HEK293 (cell line): ENCODE measurements around the gene NIPAL1.

Source experiments
- CTCF ChIA-PET: fragments of 350-600 bp; formaldehyde crosslinking; extraction: SDS; loops from one replicate; lab custom pipeline; 2021; ENCODE audit warnings: antibody characterized with exemption; lab: Yijun Ruan, JAX
- POLR2A ChIA-PET: fragments of 300-600 bp; formaldehyde crosslinking; extraction: SDS; loops from one replicate; lab custom pipeline; 2020; ENCODE audit warnings: antibody characterized with exemption, inconsistent platforms; lab: Yijun Ruan, JAX
- H3K27ac ChIP-seq: fragments of 200-500 bp; sonication (Bioruptor generic); 2 replicates; pipeline ENCODE4 v1.5.1; 2014; ENCODE audit warnings: low read depth, low read length, control low read depth, inconsistent platforms; ENCODE audit errors: extremely low read depth
- H3K36me3 ChIP-seq, 2 experiments: fragments of 200-500 bp in 1 of 2; sonication (Bioruptor generic) in 1 of 2; 1 replicate in 1 of 2; 2 replicates in 1 of 2; pipeline ENCODE4 v1.5.1; 2014 to 2017; ENCODE audit warnings: inconsistent platforms in 2 of 2, low read length in 2 of 2; ENCODE audit not compliant: control insufficient read depth in 2 of 2, insufficient read depth in 1 of 2
- H3K4me1 ChIP-seq: fragments of 200-500 bp; sonication (Bioruptor generic); 2 replicates; pipeline ENCODE4 v1.5.1; 2014; ENCODE audit warnings: mild to moderate bottlenecking, low read length, inconsistent platforms; ENCODE audit not compliant: control insufficient read depth, insufficient read depth
- H3K4me3 ChIP-seq: 2 replicates; pipeline ENCODE4 v1.5.1; 2011; ENCODE audit warnings: low read depth, mild to moderate bottlenecking, control low read depth, low read length, moderate library complexity
- H3K9me3 ChIP-seq: fragments of 200-500 bp; sonication (Bioruptor generic); 2 replicates; pipeline ENCODE4 v1.5.1; 2014; ENCODE audit warnings: low read depth, low read length, inconsistent platforms; ENCODE audit not compliant: control insufficient read depth, insufficient read depth
- ELK4 ChIP-seq: IDR thresholded peaks from 2 replicates; pipeline ENCODE4 v1.6.1; 2011; ENCODE audit warnings: mild to moderate bottlenecking, low read depth, low read length, borderline replicate concordance
- GLIS2 ChIP-seq: fragments of 450-650 bp; formaldehyde crosslinking; IDR thresholded peaks from 2 replicates; pipeline ENCODE4 v1.5.1; 2016; ENCODE audit warnings: missing biosample characterization, missing genetic modification characterization
- HOXA7 ChIP-seq: sonication (generic); formaldehyde crosslinking; IDR thresholded peaks from 2 replicates; pipeline ENCODE4 v1.8.1; 2022; ENCODE audit warnings: missing genetic modification reagents, borderline replicate concordance
- PRDM4 ChIP-seq: fragments of 450-650 bp; formaldehyde crosslinking; IDR thresholded peaks from 2 replicates; pipeline ENCODE4 v1.5.1; 2017; ENCODE audit warnings: missing biosample characterization, missing genetic modification characterization
- RBAK ChIP-seq: fragments of 450-650 bp; formaldehyde crosslinking; IDR thresholded peaks from 2 replicates; pipeline ENCODE4 v1.5.1; 2016; ENCODE audit warnings: missing biosample characterization, missing genetic modification characterization
- ZBTB21 ChIP-seq: fragments of 450-650 bp; formaldehyde crosslinking; IDR thresholded peaks from 2 replicates; pipeline ENCODE4 v1.5.1; 2017; ENCODE audit warnings: missing biosample characterization, missing genetic modification characterization
- ZNF133 ChIP-seq: fragments of 450-650 bp; formaldehyde crosslinking; IDR thresholded peaks from 2 replicates; pipeline ENCODE4 v1.5.1; 2016; ENCODE audit warnings: missing biosample characterization, missing genetic modification characterization
- ZNF169 ChIP-seq: fragments of 450-650 bp; formaldehyde crosslinking; IDR thresholded peaks from 2 replicates; pipeline ENCODE4 v1.5.1; 2016; ENCODE audit warnings: missing biosample characterization, missing genetic modification characterization
- ZNF239 ChIP-seq: fragments of 450-650 bp; formaldehyde crosslinking; IDR thresholded peaks from 2 replicates; pipeline ENCODE4 v1.5.1; 2016; ENCODE audit warnings: missing biosample characterization, missing genetic modification characterization
- ZNF391 ChIP-seq: fragments of 450-650 bp; formaldehyde crosslinking; IDR thresholded peaks from 2 replicates; pipeline ENCODE4 v1.5.1; 2016; ENCODE audit warnings: low read depth, missing biosample characterization, missing genetic modification characterization, borderline replicate concordance
- ZNF571 ChIP-seq: fragments of 450-650 bp; formaldehyde crosslinking; IDR thresholded peaks from 2 replicates; pipeline ENCODE4 v1.5.0; 2017; ENCODE audit warnings: missing biosample characterization, missing genetic modification characterization
- ZNF580 ChIP-seq: fragments of 450-650 bp; formaldehyde crosslinking; IDR thresholded peaks from 2 replicates; pipeline ENCODE4 v1.5.1; 2016; ENCODE audit warnings: missing biosample characterization, missing genetic modification characterization
- ZNF610 ChIP-seq: fragments of 450-650 bp; formaldehyde crosslinking; IDR thresholded peaks from 2 replicates; pipeline ENCODE4 v1.5.1; 2016; ENCODE audit warnings: missing biosample characterization, missing genetic modification characterization, borderline replicate concordance
- ZNF654 ChIP-seq: fragments of 450-650 bp; formaldehyde crosslinking; IDR thresholded peaks from 2 replicates; pipeline ENCODE4 v1.5.1; 2016; ENCODE audit warnings: low read depth, missing biosample characterization, missing genetic modification characterization
- ZNF658 ChIP-seq: fragments of 450-650 bp; formaldehyde crosslinking; IDR thresholded peaks from 2 replicates; pipeline ENCODE4; 2016; ENCODE audit warnings: missing biosample characterization, missing genetic modification characterization
- TF ChIP-seq, protein P1 (sequence below): fragments of 450-650 bp; formaldehyde crosslinking; IDR thresholded peaks from 2 replicates; pipeline ENCODE4 v1.5.1; 2016; ENCODE audit warnings: missing biosample characterization, missing genetic modification characterization
- TF ChIP-seq, protein P2 (sequence below): fragments of 450-650 bp; formaldehyde crosslinking; IDR thresholded peaks from 2 replicates; pipeline ENCODE4 v1.5.1; 2016; ENCODE audit warnings: missing biosample characterization, missing genetic modification characterization, borderline replicate concordance
- TF ChIP-seq, protein P3 (sequence below): fragments of 450-650 bp; IDR thresholded peaks from 2 replicates; pipeline ENCODE4 v1.5.1; 2018; ENCODE audit warnings: missing biosample characterization, missing genetic modification characterization
- TF ChIP-seq, protein P4 (sequence below): fragments of 450-650 bp; formaldehyde crosslinking; IDR thresholded peaks from 2 replicates; pipeline ENCODE4 v1.5.1; 2016; ENCODE audit warnings: missing biosample characterization, missing genetic modification characterization

The NIPAL1 gene

GRCh38 chr4:48069026-48069425, 52.5 kb downstream of the NIPAL1 start:
- H3K9me3 ChIP-seq, result no peaks in the 10 kb centered on the region

More at GRCh38 chr4:48069026-48069425, 52.5 kb downstream of the NIPAL1 start:
- H3K4me3 ChIP-seq, result no peak overlapping the region
- no peak overlapping the region for H3K27ac ChIP-seq
- ChIA-PET POLR2A (no interaction called here), CTCF (interaction anchor here (0.5 to 1.0 kb wide), 2 partner anchors 9 to 34 kb away, joined by 3 to 4 read pairs; no protein-coding TSS in a partner anchor)
- no peaks in the 10 kb centered on the region for H3K36me3 ChIP-seq
- no peaks in the 10 kb centered on the region for H3K4me1 ChIP-seq
- TF ChIP-seq GLIS2 (tag by site-specific recombination) (no peak), ZNF571 (no peak), RBAK (no peak), PRDM4 (tag by site-specific recombination) (no peak), ZNF239 (tag by site-specific recombination) (no peak), ZNF658 (tag by site-specific recombination) (no peak), ZNF391 (tag by site-specific recombination) (no peak), ZNF133 (tag by site-specific recombination) (no peak), HOXA7 (CRISPR knock-in tag) (no peak), ZNF610 (no peak), ZNF169 (no peak), ELK4 (no peak), ZNF654 (tag by site-specific recombination) (no peak), ZBTB21 (tag by site-specific recombination) (no peak), ZNF580 (tag by site-specific recombination) (no peak)
- TF ChIP-seq, protein P1, sequence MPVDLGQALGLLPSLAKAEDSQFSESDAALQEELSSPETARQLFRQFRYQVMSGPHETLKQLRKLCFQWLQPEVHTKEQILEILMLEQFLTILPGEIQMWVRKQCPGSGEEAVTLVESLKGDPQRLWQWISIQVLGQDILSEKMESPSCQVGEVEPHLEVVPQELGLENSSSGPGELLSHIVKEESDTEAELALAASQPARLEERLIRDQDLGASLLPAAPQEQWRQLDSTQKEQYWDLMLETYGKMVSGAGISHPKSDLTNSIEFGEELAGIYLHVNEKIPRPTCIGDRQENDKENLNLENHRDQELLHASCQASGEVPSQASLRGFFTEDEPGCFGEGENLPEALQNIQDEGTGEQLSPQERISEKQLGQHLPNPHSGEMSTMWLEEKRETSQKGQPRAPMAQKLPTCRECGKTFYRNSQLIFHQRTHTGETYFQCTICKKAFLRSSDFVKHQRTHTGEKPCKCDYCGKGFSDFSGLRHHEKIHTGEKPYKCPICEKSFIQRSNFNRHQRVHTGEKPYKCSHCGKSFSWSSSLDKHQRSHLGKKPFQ, result no peak
- TF ChIP-seq, protein P2, sequence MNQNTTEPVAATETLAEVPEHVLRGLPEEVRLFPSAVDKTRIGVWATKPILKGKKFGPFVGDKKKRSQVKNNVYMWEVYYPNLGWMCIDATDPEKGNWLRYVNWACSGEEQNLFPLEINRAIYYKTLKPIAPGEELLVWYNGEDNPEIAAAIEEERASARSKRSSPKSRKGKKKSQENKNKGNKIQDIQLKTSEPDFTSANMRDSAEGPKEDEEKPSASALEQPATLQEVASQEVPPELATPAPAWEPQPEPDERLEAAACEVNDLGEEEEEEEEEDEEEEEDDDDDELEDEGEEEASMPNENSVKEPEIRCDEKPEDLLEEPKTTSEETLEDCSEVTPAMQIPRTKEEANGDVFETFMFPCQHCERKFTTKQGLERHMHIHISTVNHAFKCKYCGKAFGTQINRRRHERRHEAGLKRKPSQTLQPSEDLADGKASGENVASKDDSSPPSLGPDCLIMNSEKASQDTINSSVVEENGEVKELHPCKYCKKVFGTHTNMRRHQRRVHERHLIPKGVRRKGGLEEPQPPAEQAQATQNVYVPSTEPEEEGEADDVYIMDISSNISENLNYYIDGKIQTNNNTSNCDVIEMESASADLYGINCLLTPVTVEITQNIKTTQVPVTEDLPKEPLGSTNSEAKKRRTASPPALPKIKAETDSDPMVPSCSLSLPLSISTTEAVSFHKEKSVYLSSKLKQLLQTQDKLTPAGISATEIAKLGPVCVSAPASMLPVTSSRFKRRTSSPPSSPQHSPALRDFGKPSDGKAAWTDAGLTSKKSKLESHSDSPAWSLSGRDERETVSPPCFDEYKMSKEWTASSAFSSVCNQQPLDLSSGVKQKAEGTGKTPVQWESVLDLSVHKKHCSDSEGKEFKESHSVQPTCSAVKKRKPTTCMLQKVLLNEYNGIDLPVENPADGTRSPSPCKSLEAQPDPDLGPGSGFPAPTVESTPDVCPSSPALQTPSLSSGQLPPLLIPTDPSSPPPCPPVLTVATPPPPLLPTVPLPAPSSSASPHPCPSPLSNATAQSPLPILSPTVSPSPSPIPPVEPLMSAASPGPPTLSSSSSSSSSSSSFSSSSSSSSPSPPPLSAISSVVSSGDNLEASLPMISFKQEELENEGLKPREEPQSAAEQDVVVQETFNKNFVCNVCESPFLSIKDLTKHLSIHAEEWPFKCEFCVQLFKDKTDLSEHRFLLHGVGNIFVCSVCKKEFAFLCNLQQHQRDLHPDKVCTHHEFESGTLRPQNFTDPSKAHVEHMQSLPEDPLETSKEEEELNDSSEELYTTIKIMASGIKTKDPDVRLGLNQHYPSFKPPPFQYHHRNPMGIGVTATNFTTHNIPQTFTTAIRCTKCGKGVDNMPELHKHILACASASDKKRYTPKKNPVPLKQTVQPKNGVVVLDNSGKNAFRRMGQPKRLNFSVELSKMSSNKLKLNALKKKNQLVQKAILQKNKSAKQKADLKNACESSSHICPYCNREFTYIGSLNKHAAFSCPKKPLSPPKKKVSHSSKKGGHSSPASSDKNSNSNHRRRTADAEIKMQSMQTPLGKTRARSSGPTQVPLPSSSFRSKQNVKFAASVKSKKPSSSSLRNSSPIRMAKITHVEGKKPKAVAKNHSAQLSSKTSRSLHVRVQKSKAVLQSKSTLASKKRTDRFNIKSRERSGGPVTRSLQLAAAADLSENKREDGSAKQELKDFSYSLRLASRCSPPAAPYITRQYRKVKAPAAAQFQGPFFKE (tag by site-specific recombination), result no peak
- TF ChIP-seq, protein P3, sequence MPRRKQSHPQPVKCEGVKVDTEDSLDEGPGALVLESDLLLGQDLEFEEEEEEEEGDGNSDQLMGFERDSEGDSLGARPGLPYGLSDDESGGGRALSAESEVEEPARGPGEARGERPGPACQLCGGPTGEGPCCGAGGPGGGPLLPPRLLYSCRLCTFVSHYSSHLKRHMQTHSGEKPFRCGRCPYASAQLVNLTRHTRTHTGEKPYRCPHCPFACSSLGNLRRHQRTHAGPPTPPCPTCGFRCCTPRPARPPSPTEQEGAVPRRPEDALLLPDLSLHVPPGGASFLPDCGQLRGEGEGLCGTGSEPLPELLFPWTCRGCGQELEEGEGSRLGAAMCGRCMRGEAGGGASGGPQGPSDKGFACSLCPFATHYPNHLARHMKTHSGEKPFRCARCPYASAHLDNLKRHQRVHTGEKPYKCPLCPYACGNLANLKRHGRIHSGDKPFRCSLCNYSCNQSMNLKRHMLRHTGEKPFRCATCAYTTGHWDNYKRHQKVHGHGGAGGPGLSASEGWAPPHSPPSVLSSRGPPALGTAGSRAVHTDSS (tag by site-specific recombination), result no peak
- TF ChIP-seq, protein P4, sequence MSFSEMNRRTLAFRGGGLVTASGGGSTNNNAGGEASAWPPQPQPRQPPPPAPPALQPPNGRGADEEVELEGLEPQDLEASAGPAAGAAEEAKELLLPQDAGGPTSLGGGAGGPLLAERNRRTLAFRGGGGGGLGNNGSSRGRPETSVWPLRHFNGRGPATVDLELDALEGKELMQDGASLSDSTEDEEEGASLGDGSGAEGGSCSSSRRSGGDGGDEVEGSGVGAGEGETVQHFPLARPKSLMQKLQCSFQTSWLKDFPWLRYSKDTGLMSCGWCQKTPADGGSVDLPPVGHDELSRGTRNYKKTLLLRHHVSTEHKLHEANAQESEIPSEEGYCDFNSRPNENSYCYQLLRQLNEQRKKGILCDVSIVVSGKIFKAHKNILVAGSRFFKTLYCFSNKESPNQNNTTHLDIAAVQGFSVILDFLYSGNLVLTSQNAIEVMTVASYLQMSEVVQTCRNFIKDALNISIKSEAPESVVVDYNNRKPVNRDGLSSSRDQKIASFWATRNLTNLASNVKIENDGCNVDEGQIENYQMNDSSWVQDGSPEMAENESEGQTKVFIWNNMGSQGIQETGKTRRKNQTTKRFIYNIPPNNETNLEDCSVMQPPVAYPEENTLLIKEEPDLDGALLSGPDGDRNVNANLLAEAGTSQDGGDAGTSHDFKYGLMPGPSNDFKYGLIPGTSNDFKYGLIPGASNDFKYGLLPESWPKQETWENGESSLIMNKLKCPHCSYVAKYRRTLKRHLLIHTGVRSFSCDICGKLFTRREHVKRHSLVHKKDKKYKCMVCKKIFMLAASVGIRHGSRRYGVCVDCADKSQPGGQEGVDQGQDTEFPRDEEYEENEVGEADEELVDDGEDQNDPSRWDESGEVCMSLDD (tag by site-specific recombination), result no peak
